MCF 10A (cell line): Measurements from ENCODE around the gene SVOP. TPM values are rescaled to one million over a fixed set of nuclear protein-coding genes. Genes with fewer than 3 reads are reported as not detected.

Experiments used
- BruUV-seq: library from RNA; stranded (reverse); fragments of 400-500 nt; replicated peaks from 2 replicates; lab custom pipeline; 2021; lab: Mats Ljungman, UMichigan
- CTCF ChIA-PET: fragments of 300-600 bp; sonication (Branson Sonifier 250); formaldehyde crosslinking; extraction: SDS; loops from one replicate; lab custom pipeline; 2021; ENCODE audit warnings: antibody characterized with exemption, inconsistent platforms; lab: Yijun Ruan, JAX
- POLR2A ChIA-PET: fragments of 300-600, 350-650 bp; sonication (Branson Sonifier 250); formaldehyde crosslinking; extraction: SDS; loops from one replicate; lab custom pipeline; 2020; ENCODE audit warnings: antibody characterized with exemption, inconsistent platforms; lab: Yijun Ruan, JAX
- DNase-seq: peaks from one replicate; pipeline ENCODE4 v3.0.0-alpha.2; 2018; ENCODE audit not compliant: unreplicated experiment
- H3K27ac Mint-ChIP-seq: one replicate; pipeline ENCODE4 v1.8.0; 2022; ENCODE audit warnings: mild to moderate bottlenecking, low read depth, mixed read lengths; ENCODE audit not compliant: unreplicated experiment
- H3K27me3 Mint-ChIP-seq: one replicate; pipeline ENCODE4 v1.8.0; 2022; ENCODE audit warnings: mixed read lengths; ENCODE audit not compliant: insufficient read depth, unreplicated experiment
- H3K36me3 Mint-ChIP-seq: one replicate; pipeline ENCODE4 v1.8.0; 2022; ENCODE audit warnings: mild to moderate bottlenecking, moderate library complexity, mixed read lengths; ENCODE audit not compliant: insufficient read depth, unreplicated experiment
- H3K4me1 Mint-ChIP-seq: one replicate; pipeline ENCODE4 v1.8.0; 2022; ENCODE audit warnings: mixed read lengths; ENCODE audit not compliant: insufficient read depth, unreplicated experiment
- H3K4me3 Mint-ChIP-seq: one replicate; pipeline ENCODE4 v1.8.0; 2022; ENCODE audit warnings: mild to moderate bottlenecking, moderate library complexity, mixed read lengths; ENCODE audit not compliant: unreplicated experiment
- H3K9me3 Mint-ChIP-seq: one replicate; pipeline ENCODE4 v1.8.0; 2022; ENCODE audit warnings: mixed read lengths; ENCODE audit not compliant: unreplicated experiment
- intact Hi-C: fragments of 100-400 bp; cut with micrococcal nuclease; formaldehyde crosslinking; loops from 2 replicates; pipeline ENCODE4 v1.14.1; 2022
- total RNA-seq: library from RNA; stranded (reverse); gene quantifications from 2 replicates; pipeline ENCODE4 v1.2.3, GENCODE V29; 2022
- TF ChIP-seq, protein P1 (sequence below): fragments of 200-600 bp; IDR thresholded peaks from one replicate; pipeline ENCODE4 v1.8.0; 2022; ENCODE audit warnings: antibody characterized with exemption, mild to moderate bottlenecking; ENCODE audit not compliant: unreplicated experiment

SVOP gene
- total RNA-seq, 1 experiment from 2014 or later: not detected

DNA sequence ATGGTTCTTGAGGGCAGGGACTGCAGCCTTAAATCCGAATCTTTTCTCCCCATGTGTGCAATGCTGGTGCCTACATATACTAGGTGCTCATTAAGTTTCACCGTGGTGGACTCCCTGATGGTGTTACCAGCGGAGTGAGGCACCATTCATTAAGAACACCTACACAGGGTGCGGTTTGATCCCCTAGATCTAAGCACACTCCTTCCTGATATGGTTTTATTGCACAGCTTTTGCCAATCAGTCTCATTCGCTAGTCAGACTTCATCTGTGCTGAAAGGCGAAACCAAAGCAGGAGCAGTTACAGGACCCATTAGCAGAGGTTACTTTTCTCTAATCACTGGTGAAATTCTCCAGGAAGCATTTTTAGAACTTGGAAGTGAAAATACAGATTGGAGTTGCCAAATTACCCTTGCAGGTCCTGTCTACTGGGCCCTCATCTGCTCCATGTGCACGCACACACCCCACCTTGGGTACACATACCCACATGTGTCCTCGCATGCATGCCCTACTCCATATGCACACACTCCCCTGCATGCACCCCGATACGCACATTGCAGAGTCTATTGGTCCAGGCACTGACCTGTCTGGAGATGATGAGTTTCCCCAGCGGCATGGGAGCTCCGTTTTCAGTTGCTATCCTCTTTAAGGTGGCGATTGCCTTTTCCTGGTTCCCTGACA lies 82.5 kb downstream of the SVOP start:
- no peaks in the 10 kb centered on the region for H3K4me1 Mint-ChIP-seq
- TF ChIP-seq, protein P1, sequence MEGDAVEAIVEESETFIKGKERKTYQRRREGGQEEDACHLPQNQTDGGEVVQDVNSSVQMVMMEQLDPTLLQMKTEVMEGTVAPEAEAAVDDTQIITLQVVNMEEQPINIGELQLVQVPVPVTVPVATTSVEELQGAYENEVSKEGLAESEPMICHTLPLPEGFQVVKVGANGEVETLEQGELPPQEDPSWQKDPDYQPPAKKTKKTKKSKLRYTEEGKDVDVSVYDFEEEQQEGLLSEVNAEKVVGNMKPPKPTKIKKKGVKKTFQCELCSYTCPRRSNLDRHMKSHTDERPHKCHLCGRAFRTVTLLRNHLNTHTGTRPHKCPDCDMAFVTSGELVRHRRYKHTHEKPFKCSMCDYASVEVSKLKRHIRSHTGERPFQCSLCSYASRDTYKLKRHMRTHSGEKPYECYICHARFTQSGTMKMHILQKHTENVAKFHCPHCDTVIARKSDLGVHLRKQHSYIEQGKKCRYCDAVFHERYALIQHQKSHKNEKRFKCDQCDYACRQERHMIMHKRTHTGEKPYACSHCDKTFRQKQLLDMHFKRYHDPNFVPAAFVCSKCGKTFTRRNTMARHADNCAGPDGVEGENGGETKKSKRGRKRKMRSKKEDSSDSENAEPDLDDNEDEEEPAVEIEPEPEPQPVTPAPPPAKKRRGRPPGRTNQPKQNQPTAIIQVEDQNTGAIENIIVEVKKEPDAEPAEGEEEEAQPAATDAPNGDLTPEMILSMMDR: no peak
- intact Hi-C loops: no loop called here
- H3K27me3 Mint-ChIP-seq: peaks cover 43% of the 10 kb centered on the region
- ChIA-PET POLR2A (no interaction called here), CTCF (interaction anchor here (0.7 kb wide), 1 partner anchor 12 kb away, joined by 3 read pairs; no protein-coding TSS in a partner anchor)
- H3K27ac Mint-ChIP-seq: no peak overlapping the region
- no peaks in the 10 kb centered on the region for H3K36me3 Mint-ChIP-seq
- no peaks in the 10 kb centered on the region for H3K9me3 Mint-ChIP-seq
- no peak for DNase-seq
- no peak overlapping the region for H3K4me3 Mint-ChIP-seq
- no TSS peak for BruUV-seq

DNA sequence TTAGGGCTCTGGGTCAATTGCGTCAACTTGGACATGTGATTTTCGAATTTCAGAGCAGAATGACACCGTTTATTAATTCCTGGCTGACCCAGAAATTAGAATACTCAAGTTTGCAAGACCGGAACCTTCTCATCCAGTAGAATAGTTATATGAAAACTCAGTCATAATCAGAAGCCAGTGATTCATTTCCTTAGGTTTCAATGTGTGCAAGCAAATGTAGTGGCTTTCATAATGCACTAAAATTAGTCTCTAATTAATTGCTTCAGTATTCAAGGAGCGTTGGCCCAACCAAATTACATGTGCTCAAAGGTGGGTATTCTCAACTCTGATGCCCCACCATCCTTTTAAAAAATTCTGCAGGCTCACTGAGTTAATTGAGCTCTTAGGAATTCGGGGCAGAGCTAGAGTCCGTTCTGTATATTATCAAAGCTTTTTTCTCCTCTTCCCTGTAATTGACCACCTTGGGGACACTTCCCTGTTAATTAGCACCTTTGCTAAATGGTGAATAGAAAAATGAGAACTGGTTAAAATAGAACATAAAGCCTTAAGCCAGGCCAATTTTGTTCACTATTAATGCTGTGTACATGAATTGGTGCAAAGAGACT lies 85.6 kb downstream of the SVOP start:
- DNase-seq: no peak
- TF ChIP-seq, protein P1: no peak
- H3K9me3 Mint-ChIP-seq: no peaks in the 10 kb centered on the region
- H3K27ac Mint-ChIP-seq: no peak overlapping the region
- no peaks in the 10 kb centered on the region for H3K4me1 Mint-ChIP-seq
- H3K27me3 Mint-ChIP-seq: peaks cover 43% of the 10 kb centered on the region
- H3K4me3 Mint-ChIP-seq: no peak overlapping the region
- no TSS peak for BruUV-seq
- no peaks in the 10 kb centered on the region for H3K36me3 Mint-ChIP-seq
- intact Hi-C loops: no loop called here
- POLR2A ChIA-PET: no interaction called here
- CTCF ChIA-PET: no interaction called here

GRCh38 chr12:108933949-108934348 lies 86.9 kb downstream of the SVOP start:
- H3K27ac Mint-ChIP-seq: no peak overlapping the region
- TF ChIP-seq, protein P1: no peak
- no peak overlapping the region for H3K4me3 Mint-ChIP-seq
- POLR2A ChIA-PET: no interaction called here
- DNase-seq: no peak
- peaks cover 43% of the 10 kb centered on the region for H3K27me3 Mint-ChIP-seq
- no TSS peak for BruUV-seq
- H3K4me1 Mint-ChIP-seq: no peaks in the 10 kb centered on the region
- no peaks in the 10 kb centered on the region for H3K36me3 Mint-ChIP-seq
- intact Hi-C loops: no loop called here
- H3K9me3 Mint-ChIP-seq: no peaks in the 10 kb centered on the region
- CTCF ChIA-PET: interaction anchor here (0.9 to 1.2 kb wide), 3 partner anchors 12 to 43 kb away, joined by 3 read pairs; no protein-coding TSS in a partner anchor

DNA sequence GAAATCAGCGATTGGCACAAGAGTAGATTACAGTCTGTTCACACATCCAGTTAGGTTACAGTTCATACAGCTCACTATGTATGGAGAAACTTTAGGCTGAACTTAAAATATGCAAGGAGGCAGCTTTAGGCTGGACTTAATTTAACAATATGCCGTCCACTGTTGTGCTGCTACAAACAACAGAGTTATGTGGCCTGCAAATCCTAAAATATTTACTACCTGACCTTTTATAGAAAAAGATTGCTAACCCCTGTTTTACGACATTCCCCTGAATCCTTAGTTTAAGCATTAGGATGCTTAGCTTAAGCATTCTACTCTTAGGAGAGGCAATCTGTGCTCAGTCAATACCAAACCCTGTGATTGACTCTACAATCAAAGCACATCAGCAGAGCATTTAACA lies 90.1 kb downstream of the SVOP start:
- peaks cover 24% of the 10 kb centered on the region for H3K27me3 Mint-ChIP-seq
- H3K4me1 Mint-ChIP-seq: no peaks in the 10 kb centered on the region
- TF ChIP-seq, protein P1: no peak
- no peak overlapping the region for H3K4me3 Mint-ChIP-seq
- intact Hi-C loops: no loop called here
- no peaks in the 10 kb centered on the region for H3K9me3 Mint-ChIP-seq
- no peak for DNase-seq
- POLR2A ChIA-PET: no interaction called here
- no TSS peak for BruUV-seq
- no peak overlapping the region for H3K27ac Mint-ChIP-seq
- H3K36me3 Mint-ChIP-seq: no peaks in the 10 kb centered on the region
- CTCF ChIA-PET: interaction anchor here (0.5 to 1.0 kb wide), 3 partner anchors 23 to 313 kb away, joined by 3 read pairs; no protein-coding TSS in a partner anchor
